Stomach (tissue), 4 donors: ENCODE measurements around the gene PCDHGA5.

ENCODE experiments used
- EP300 ChIP-seq: sonication (generic); formaldehyde crosslinking; IDR thresholded peaks from one replicate; pipeline ENCODE4 v1.6.1; 2017; ENCODE audit warnings: antibody characterized with exemption
- POLR2A ChIP-seq, 4 donors: fragments of 450-650 bp; IDR thresholded peaks; one replicate each; pipeline ENCODE4 v1.6.1; 2016; ENCODE audit warnings: antibody characterized with exemption in 4 of 4, control low read depth in 2 of 4, mild to moderate bottlenecking in 1 of 4, moderate library complexity in 1 of 4
- POLR2AphosphoS5 ChIP-seq, 3 donors: sonication (generic); formaldehyde crosslinking; IDR thresholded peaks; one replicate each; pipeline ENCODE4 v1.6.1; 2016; ENCODE audit warnings: antibody characterized with exemption in 3 of 3
- TF ChIP-seq, protein P1 (sequence below), 7 experiments: fragments of 450-650 bp in 4 of 7; fragments of 200-600 bp in 3 of 7; sonication (generic) in 3 of 7; IDR thresholded peaks; one replicate each; pipeline ENCODE4 v1.5.1; 2016 to 2019; ENCODE audit warnings: antibody characterized with exemption in 7 of 7, control low read depth in 2 of 7, mild to moderate bottlenecking in 1 of 7

DNA sequence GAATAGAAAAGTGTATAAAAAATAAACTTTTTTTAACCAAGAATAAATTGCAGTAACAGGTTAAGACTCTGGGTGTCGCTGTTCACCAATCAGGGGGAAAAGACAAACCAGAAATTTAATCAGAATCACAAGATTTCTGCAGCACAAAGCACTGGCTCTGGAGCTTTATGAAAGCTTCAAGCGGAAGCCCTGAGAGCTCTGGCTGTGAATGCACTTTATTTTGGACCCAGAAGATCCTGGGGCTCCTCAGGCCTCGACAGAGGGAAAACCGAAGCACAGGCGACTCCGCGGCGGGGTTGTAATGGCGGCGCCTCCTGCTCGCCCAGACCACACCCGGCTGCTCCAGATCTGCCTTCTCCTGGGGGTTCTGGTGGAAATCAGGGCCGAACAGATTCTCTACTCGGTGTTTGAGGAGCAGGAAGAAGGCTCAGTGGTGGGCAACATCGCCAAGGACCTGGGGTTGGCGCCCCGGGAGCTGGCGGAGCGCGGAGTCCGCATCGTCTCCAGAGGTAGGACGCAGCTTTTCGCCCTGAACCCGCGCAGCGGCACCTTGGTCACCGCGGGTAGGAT is 9.0 kb upstream of the PCDHGA5 start, which contains the start of gene PCDHGA4:
- TF ChIP-seq, protein P1, sequence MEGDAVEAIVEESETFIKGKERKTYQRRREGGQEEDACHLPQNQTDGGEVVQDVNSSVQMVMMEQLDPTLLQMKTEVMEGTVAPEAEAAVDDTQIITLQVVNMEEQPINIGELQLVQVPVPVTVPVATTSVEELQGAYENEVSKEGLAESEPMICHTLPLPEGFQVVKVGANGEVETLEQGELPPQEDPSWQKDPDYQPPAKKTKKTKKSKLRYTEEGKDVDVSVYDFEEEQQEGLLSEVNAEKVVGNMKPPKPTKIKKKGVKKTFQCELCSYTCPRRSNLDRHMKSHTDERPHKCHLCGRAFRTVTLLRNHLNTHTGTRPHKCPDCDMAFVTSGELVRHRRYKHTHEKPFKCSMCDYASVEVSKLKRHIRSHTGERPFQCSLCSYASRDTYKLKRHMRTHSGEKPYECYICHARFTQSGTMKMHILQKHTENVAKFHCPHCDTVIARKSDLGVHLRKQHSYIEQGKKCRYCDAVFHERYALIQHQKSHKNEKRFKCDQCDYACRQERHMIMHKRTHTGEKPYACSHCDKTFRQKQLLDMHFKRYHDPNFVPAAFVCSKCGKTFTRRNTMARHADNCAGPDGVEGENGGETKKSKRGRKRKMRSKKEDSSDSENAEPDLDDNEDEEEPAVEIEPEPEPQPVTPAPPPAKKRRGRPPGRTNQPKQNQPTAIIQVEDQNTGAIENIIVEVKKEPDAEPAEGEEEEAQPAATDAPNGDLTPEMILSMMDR (IDR thresholded peaks at IDR 0.05) = peak in 2 of 7 experiments; percentile 10 to 23
- TF ChIP-seq POLR2AphosphoS5 (IDR thresholded peaks at IDR 0.05) (no peak), POLR2A (IDR thresholded peaks at IDR 0.05) (no peak), EP300 (no peak)
